GM12878 (cell line): ENCODE results near the gene PROX2. TPM values are rescaled to one million over a fixed set of nuclear protein-coding genes. Genes with fewer than 3 reads are reported as not detected.
A peak's percentile ranks its signal among the peaks of the same experiment; 100 is the strongest.

Experiments
- ATAC-seq: fragments of 200-7000 bp; cut with Tn5 transposase; 3 replicates; pipeline ENCODE4 v1.9.1; 2020; ENCODE audit warnings: mild to moderate bottlenecking, moderate library complexity
- BruUV-seq: library from RNA; stranded (reverse); fragments of 400-500 nt; replicated peaks from 2 replicates; lab custom pipeline; 2021; lab: Mats Ljungman, UMichigan
- CTCF ChIA-PET: fragments of 300-600 bp; sonication (Branson Sonifier 250); formaldehyde crosslinking; extraction: SDS; loops from one replicate; lab custom pipeline; 2021; ENCODE audit warnings: inconsistent platforms; lab: Yijun Ruan, JAX
- POLR2A ChIA-PET: fragments of 350-600 bp; formaldehyde crosslinking; extraction: SDS; loops from one replicate; lab custom pipeline; 2021; ENCODE audit warnings: inconsistent platforms; lab: Charles Lee
- RAD21 ChIA-PET: fragments of 300-600 bp; sonication (Branson Sonifier 250); formaldehyde crosslinking; loops from one replicate; lab custom pipeline; 2023; ENCODE audit warnings: antibody characterized with exemption; ENCODE audit not compliant: unreplicated experiment; lab: Charles Lee
- SMC1A ChIA-PET: fragments of 300-600 bp; sonication (Branson Sonifier 250); formaldehyde crosslinking; loops from one replicate; lab custom pipeline; 2023; ENCODE audit not compliant: unreplicated experiment, uncharacterized antibody; lab: Charles Lee
- DNase-seq: peaks from one replicate; pipeline ENCODE4 v3.0.0-alpha.2; 2011; ENCODE audit warnings: low read depth, low spot score
- FAIRE-seq: peaks from 3 replicates; lab custom pipeline; 2011; peaks lifted over from hg19 to GRCh38; lab: Jason Lieb, UNC
- H2AFZ ChIP-seq: 2 replicates; pipeline ENCODE4 v1.6.0; 2011; ENCODE audit warnings: low read depth, low read length, control low read depth; ENCODE audit not compliant: control insufficient read depth
- H3K27ac ChIP-seq: 2 replicates; pipeline ENCODE4 v1.5.1; 2011; ENCODE audit warnings: control low read depth; ENCODE audit not compliant: control insufficient read depth, insufficient read depth
- H3K27me3 ChIP-seq, 2 experiments: replicated peaks in 1 of 2; 2 replicates each; pipeline versions ENCODE4 v1.6.0 to v1.6.1; 2011; ENCODE audit warnings: low read length in 1 of 2; ENCODE audit not compliant: control insufficient read depth in 2 of 2, insufficient read depth in 2 of 2
- H3K36me3 ChIP-seq, 2 experiments: 2 replicates each; pipeline ENCODE4 v1.5.1; 2011; ENCODE audit warnings: low read length in 1 of 2; ENCODE audit not compliant: control insufficient read depth in 2 of 2, insufficient read depth in 2 of 2
- H3K4me1 ChIP-seq: 2 replicates; pipeline ENCODE4 v1.6.1; 2011; ENCODE audit warnings: mild to moderate bottlenecking, low read length, moderate library complexity, mixed read lengths; ENCODE audit not compliant: control insufficient read depth, insufficient read depth
- H3K4me2 ChIP-seq: 2 replicates; pipeline ENCODE4 v1.6.0; 2011; ENCODE audit warnings: control low read depth; ENCODE audit not compliant: control insufficient read depth, insufficient read depth
- H3K4me3 ChIP-seq: fragments of 200-600 bp; sonication (generic); 2 replicates; pipeline ENCODE4 v1.5.1; 2016
- H3K79me2 ChIP-seq: 2 replicates; pipeline ENCODE4 v1.6.0; 2011; ENCODE audit warnings: low read length; ENCODE audit not compliant: control insufficient read depth, insufficient read depth
- H3K9ac ChIP-seq: 2 replicates; pipeline ENCODE4 v1.8.0; 2011; ENCODE audit warnings: low read length, control low read depth, mixed read lengths; ENCODE audit not compliant: control insufficient read depth, insufficient read depth
- H3K9me3 ChIP-seq: replicated peaks from 3 replicates; pipeline ENCODE4 v1.5.1; 2011; ENCODE audit warnings: mild to moderate bottlenecking, low read length; ENCODE audit not compliant: control insufficient read depth, insufficient read depth
- H4K20me1 ChIP-seq: 2 replicates; pipeline ENCODE4 v1.6.0; 2011; ENCODE audit not compliant: control insufficient read depth, insufficient read depth
- BCL11A ChIP-seq: IDR thresholded peaks from 2 replicates; pipeline ENCODE4 v1.6.1; 2011; ENCODE audit warnings: low read depth, low read length
- IRF4 ChIP-seq: IDR thresholded peaks from 2 replicates; pipeline ENCODE4 v1.6.1; 2011; ENCODE audit warnings: low read depth, low read length
- POLR2AphosphoS5 ChIP-seq: IDR thresholded peaks from 2 replicates; pipeline ENCODE4 v1.6.1; 2011; ENCODE audit warnings: mild to moderate bottlenecking, low read length, inconsistent platforms
- SKIL ChIP-seq: fragments of 450-650 bp; IDR thresholded peaks from 2 replicates; pipeline ENCODE4 v1.6.1; 2017; ENCODE audit warnings: mild to moderate bottlenecking, low read depth, inconsistent platforms; ENCODE audit not compliant: poor library complexity, severe bottlenecking
- TARDBP ChIP-seq: IDR thresholded peaks from 2 replicates; pipeline ENCODE4 v1.6.1; 2016; ENCODE audit warnings: borderline replicate concordance
- ZBED1 ChIP-seq: IDR thresholded peaks from 2 replicates; pipeline ENCODE4 v1.6.1; 2016; ENCODE audit warnings: borderline replicate concordance
- ZZZ3 ChIP-seq: IDR thresholded peaks from 2 replicates; pipeline ENCODE4 v1.6.1; 2011; ENCODE audit warnings: low read depth; ENCODE audit not compliant: control insufficient read depth, insufficient read length
- in situ Hi-C: fragments of 300-500 bp; cut with MboI; formaldehyde crosslinking; loops from 9 replicates; pipeline ENCODE4 v1.14.3; 2018; ENCODE audit warnings: mixed read lengths
- intact Hi-C: fragments of 100-400 bp; cut with micrococcal nuclease; formaldehyde crosslinking; loops from one replicate; pipeline ENCODE4 v1.14.2; 2022; ENCODE audit not compliant: unreplicated experiment
- polyA plus RNA-seq, 11 experiments: library from polyadenylated mRNA; depleted of rRNA in 4 of 11; unstranded in 6 of 11; stranded (reverse) in 5 of 11; fragments of >200 nt; fragmentation: Nextera tagmentation in 4 of 11; fragmentation: Illumina TruSeq in 1 of 11; extraction: Ambion mirVana in 4 of 11; extraction: Trizol in 1 of 11; gene quantifications; 1 replicate in 1 of 11; 2 replicates in 10 of 11; pipeline versions ENCODE4 v1.2.1 to v1.2.3, GENCODE V29; 2011 to 2016; ENCODE audit warnings: inconsistent platforms in 2 of 11, missing spikeins in 2 of 11, low read depth in 1 of 11
- total RNA-seq, 4 experiments: library from RNA; depleted of rRNA in 3 of 4; stranded (reverse); fragments of >200 nt in 3 of 4; fragmentation: Illumina TruSeq in 1 of 4; extraction: Trizol in 1 of 4; gene quantifications; 2 replicates each; pipeline versions ENCODE4 v1.2.1 to v1.2.3, GENCODE V29; 2013 to 2021

PROX2 gene
- total and polyA plus RNA-seq, 10 of the 15 experiments (the other 5 are each of a cell fraction or from before 2014, with no cell fraction given) = 0.04 to 0.42 (median 0.19) TPM

DNA sequence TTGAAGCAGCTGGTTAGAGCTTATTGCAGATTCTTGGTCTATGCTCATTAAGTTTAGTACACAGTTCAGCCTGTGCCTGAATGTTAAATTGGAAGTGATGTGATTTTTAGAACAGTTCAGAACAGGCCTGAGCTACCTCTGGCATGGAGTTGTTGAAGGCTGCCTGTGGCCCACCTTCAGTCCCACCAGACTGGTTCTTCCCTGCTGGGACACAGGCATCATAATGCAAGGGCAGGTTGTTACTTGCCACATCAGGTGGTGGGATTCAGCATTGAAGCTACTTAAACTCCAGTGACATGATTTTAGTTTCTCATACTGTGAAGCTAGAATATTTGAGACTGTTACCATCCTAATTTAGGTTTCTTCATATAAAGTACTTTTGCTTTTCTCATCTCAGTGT, 49.4 kb downstream of the PROX2 start:
- CTCF ChIA-PET = interaction anchor here (0.9 to 1.5 kb wide), 4 partner anchors 9 to 79 kb away, joined by 3 to 7 read pairs (median 4); no protein-coding TSS in a partner anchor
- Histone ChIP-seq H3K4me2 (no peak overlapping the region), H3K27me3 (no peaks in the 10 kb centered on the region), H3K9ac (no peak overlapping the region), H3K4me1 (no peaks in the 10 kb centered on the region), H4K20me1 (no peaks in the 10 kb centered on the region), H3K4me3 (no peak overlapping the region), H3K9me3 (no peaks in the 10 kb centered on the region), H3K27ac (no peak overlapping the region), H3K79me2 (no peaks in the 10 kb centered on the region), H2AFZ (no peak overlapping the region), H3K36me3 (peaks cover 7 to 25% of the 10 kb centered on the region in 2 experiments)
- DNase-seq (no peak), ATAC-seq (no peak), FAIRE-seq (peak; percentile 35)
- RAD21 ChIA-PET = no interaction called here
- TF ChIP-seq IRF4 (no peak), POLR2AphosphoS5 (no peak), ZZZ3 (no peak), ZBED1 (no peak), BCL11A (no peak), TARDBP (no peak), SKIL (no peak)
- SMC1A ChIA-PET = interaction anchor here (0.5 to 1.4 kb wide), 2 partner anchors 9 to 12 kb away, joined by 3 to 6 read pairs; no protein-coding TSS in a partner anchor
- intact Hi-C loops (no loop called here), in situ Hi-C loops (no loop called here)
- POLR2A ChIA-PET = no interaction called here
- no TSS peak for BruUV-seq

Other genes with a start within 250 kb of the PROX2 start
Only the 7 nearest of the 10 such genes appear.
- 32.3 and 33.8 TPM in 2 replicates for gene AREL1, start 163.1 kb downstream of the PROX2 start, total RNA-seq (2014; rRNA removed)
- 20.1 and 22.5 TPM in 2 replicates for gene AREL1, start 163.1 kb downstream of the PROX2 start, total RNA-seq (2014; rRNA removed; fragmentation: Illumina TruSeq; extraction: Trizol)
- gene AREL1, start 163.1 kb downstream of the PROX2 start, total RNA-seq (2021) = 33.5 and 38.7 TPM in 2 replicates
- gene AREL1, start 163.1 kb downstream of the PROX2 start, polyA plus RNA-seq (2011; rRNA removed) = 29.3 and 40.4 TPM in 2 replicates
- gene AREL1, start 163.1 kb downstream of the PROX2 start, polyA plus RNA-seq (2014; fragmentation: Illumina TruSeq; extraction: Trizol) = 30.1 and 35.7 TPM in 2 replicates
- gene AREL1, start 163.1 kb downstream of the PROX2 start, polyA plus RNA-seq (2014; fragmentation: Nextera tagmentation; extraction: Ambion mirVana) = 1 to 10 TPM; 6.2 to 7.3 TPM
- 24.2 and 27.3 TPM in 2 replicates for gene AREL1, start 163.1 kb downstream of the PROX2 start, polyA plus RNA-seq (2014; rRNA removed)
- 10 to 100 TPM; 14.8 to 19.7 TPM for gene AREL1, start 163.1 kb downstream of the PROX2 start, polyA plus RNA-seq (2016; fragmentation: Nextera tagmentation; extraction: Ambion mirVana)
- gene FCF1, start 163.0 kb downstream of the PROX2 start, total RNA-seq (2014; rRNA removed) = 14.5 and 17.7 TPM in 2 replicates
- gene FCF1, start 163.0 kb downstream of the PROX2 start, total RNA-seq (2014; rRNA removed; fragmentation: Illumina TruSeq; extraction: Trizol) = 43.1 and 43.9 TPM in 2 replicates
- 37.1 and 39.8 TPM in 2 replicates for gene FCF1, start 163.0 kb downstream of the PROX2 start, total RNA-seq (2021)
- gene FCF1, start 163.0 kb downstream of the PROX2 start, polyA plus RNA-seq (2011; rRNA removed) = 55.5 and 78.4 TPM in 2 replicates
- 88.7 and 136 TPM in 2 replicates for gene FCF1, start 163.0 kb downstream of the PROX2 start, polyA plus RNA-seq (2014; fragmentation: Illumina TruSeq; extraction: Trizol)
- 1 to 10 TPM; 6.2 to 9.7 TPM for gene FCF1, start 163.0 kb downstream of the PROX2 start, polyA plus RNA-seq (2014; fragmentation: Nextera tagmentation; extraction: Ambion mirVana)
- 33.8 and 35.2 TPM in 2 replicates for gene FCF1, start 163.0 kb downstream of the PROX2 start, polyA plus RNA-seq (2014; rRNA removed)
- gene FCF1, start 163.0 kb downstream of the PROX2 start, polyA plus RNA-seq (2016; fragmentation: Nextera tagmentation; extraction: Ambion mirVana) = 10 to 100 TPM; 21.0 to 23.2 TPM
- gene YLPM1, start 112.8 kb downstream of the PROX2 start, total RNA-seq (2014; rRNA removed) = 18.8 and 22.2 TPM in 2 replicates
- 23.0 and 26.0 TPM in 2 replicates for gene YLPM1, start 112.8 kb downstream of the PROX2 start, total RNA-seq (2014; rRNA removed; fragmentation: Illumina TruSeq; extraction: Trizol)
- 45.1 and 47.0 TPM in 2 replicates for gene YLPM1, start 112.8 kb downstream of the PROX2 start, total RNA-seq (2021)
- 14.2 and 17.9 TPM in 2 replicates for gene YLPM1, start 112.8 kb downstream of the PROX2 start, polyA plus RNA-seq (2011; rRNA removed)
- 48.2 and 51.6 TPM in 2 replicates for gene YLPM1, start 112.8 kb downstream of the PROX2 start, polyA plus RNA-seq (2014; fragmentation: Illumina TruSeq; extraction: Trizol)
- gene YLPM1, start 112.8 kb downstream of the PROX2 start, polyA plus RNA-seq (2014; fragmentation: Nextera tagmentation; extraction: Ambion mirVana) = 10 to 100 TPM; 11.1 to 15.1 TPM
- gene YLPM1, start 112.8 kb downstream of the PROX2 start, polyA plus RNA-seq (2014; rRNA removed) = 16.2 and 17.9 TPM in 2 replicates
- 10 to 100 TPM; 17.7 to 18.4 TPM for gene YLPM1, start 112.8 kb downstream of the PROX2 start, polyA plus RNA-seq (2016; fragmentation: Nextera tagmentation; extraction: Ambion mirVana)
- 64.7 and 67.0 TPM in 2 replicates for gene DLST, start 5.8 kb upstream of the PROX2 start, total RNA-seq (2014; rRNA removed)
- gene DLST, start 5.8 kb upstream of the PROX2 start, total RNA-seq (2014; rRNA removed; fragmentation: Illumina TruSeq; extraction: Trizol) = 68.3 and 72.9 TPM in 2 replicates
- gene DLST, start 5.8 kb upstream of the PROX2 start, total RNA-seq (2021) = 118 and 126 TPM in 2 replicates
- 127 and 141 TPM in 2 replicates for gene DLST, start 5.8 kb upstream of the PROX2 start, polyA plus RNA-seq (2011; rRNA removed)
- gene DLST, start 5.8 kb upstream of the PROX2 start, polyA plus RNA-seq (2014; fragmentation: Illumina TruSeq; extraction: Trizol) = 116 and 119 TPM in 2 replicates
- gene DLST, start 5.8 kb upstream of the PROX2 start, polyA plus RNA-seq (2014; fragmentation: Nextera tagmentation; extraction: Ambion mirVana) = 10 to 100 TPM in 1 of 2 experiments, 1 to 10 TPM in 1; 2.9 to 12.2 TPM
- gene DLST, start 5.8 kb upstream of the PROX2 start, polyA plus RNA-seq (2014; rRNA removed) = 113 and 116 TPM in 2 replicates
- 10 to 100 TPM; 10.8 to 14.9 TPM for gene DLST, start 5.8 kb upstream of the PROX2 start, polyA plus RNA-seq (2016; fragmentation: Nextera tagmentation; extraction: Ambion mirVana)
- gene RPS6KL1, start 47.1 kb upstream of the PROX2 start, total RNA-seq (2014; rRNA removed) = 3.5 and 4.7 TPM in 2 replicates
- gene RPS6KL1, start 47.1 kb upstream of the PROX2 start, total RNA-seq (2014; rRNA removed; fragmentation: Illumina TruSeq; extraction: Trizol) = 1.9 and 2.1 TPM in 2 replicates
- 2.8 and 4.2 TPM in 2 replicates for gene RPS6KL1, start 47.1 kb upstream of the PROX2 start, total RNA-seq (2021)
- 0.04 and 0.14 TPM in 2 replicates for gene RPS6KL1, start 47.1 kb upstream of the PROX2 start, polyA plus RNA-seq (2011; rRNA removed)
- gene RPS6KL1, start 47.1 kb upstream of the PROX2 start, polyA plus RNA-seq (2014; fragmentation: Illumina TruSeq; extraction: Trizol) = 0.54 and 2.1 TPM in 2 replicates
- gene RPS6KL1, start 47.1 kb upstream of the PROX2 start, polyA plus RNA-seq (2014; fragmentation: Nextera tagmentation; extraction: Ambion mirVana) = under 1 TPM; 0.23 to 0.73 TPM
- gene RPS6KL1, start 47.1 kb upstream of the PROX2 start, polyA plus RNA-seq (2014; rRNA removed) = 3.4 and 4.2 TPM in 2 replicates
- gene RPS6KL1, start 47.1 kb upstream of the PROX2 start, polyA plus RNA-seq (2016; fragmentation: Nextera tagmentation; extraction: Ambion mirVana) = 1 to 10 TPM; 1.3 to 2.0 TPM
- 0.76 and 0.79 TPM in 2 replicates for gene PGF, start 79.5 kb upstream of the PROX2 start, total RNA-seq (2014; rRNA removed)
- gene PGF, start 79.5 kb upstream of the PROX2 start, total RNA-seq (2014; rRNA removed; fragmentation: Illumina TruSeq; extraction: Trizol) = 0.40 and 0.46 TPM in 2 replicates
- gene PGF, start 79.5 kb upstream of the PROX2 start, total RNA-seq (2021) = 1.0 and 1.1 TPM in 2 replicates
- gene PGF, start 79.5 kb upstream of the PROX2 start, polyA plus RNA-seq (2011; rRNA removed) = 2.4 and 5.5 TPM in 2 replicates
- gene PGF, start 79.5 kb upstream of the PROX2 start, polyA plus RNA-seq (2014; fragmentation: Illumina TruSeq; extraction: Trizol) = 0.27 and 0.32 TPM in 2 replicates
- under 1 TPM; 0.11 to 0.16 TPM for gene PGF, start 79.5 kb upstream of the PROX2 start, polyA plus RNA-seq (2014; fragmentation: Nextera tagmentation; extraction: Ambion mirVana)
- gene PGF, start 79.5 kb upstream of the PROX2 start, polyA plus RNA-seq (2014; rRNA removed) = 0.46 and 0.66 TPM in 2 replicates
- 1 to 10 TPM; 3.5 to 4.2 TPM for gene PGF, start 79.5 kb upstream of the PROX2 start, polyA plus RNA-seq (2016; fragmentation: Nextera tagmentation; extraction: Ambion mirVana)
- gene EIF2B2, start 126.8 kb upstream of the PROX2 start, total RNA-seq (2014; rRNA removed) = 54.4 and 68.7 TPM in 2 replicates
- 36.9 and 39.6 TPM in 2 replicates for gene EIF2B2, start 126.8 kb upstream of the PROX2 start, total RNA-seq (2014; rRNA removed; fragmentation: Illumina TruSeq; extraction: Trizol)
- gene EIF2B2, start 126.8 kb upstream of the PROX2 start, total RNA-seq (2021) = 52.5 and 58.6 TPM in 2 replicates
- gene EIF2B2, start 126.8 kb upstream of the PROX2 start, polyA plus RNA-seq (2011; rRNA removed) = 125 and 168 TPM in 2 replicates
- gene EIF2B2, start 126.8 kb upstream of the PROX2 start, polyA plus RNA-seq (2014; fragmentation: Illumina TruSeq; extraction: Trizol) = 72.5 and 78.8 TPM in 2 replicates
- 10 to 100 TPM; 17.4 to 32.3 TPM for gene EIF2B2, start 126.8 kb upstream of the PROX2 start, polyA plus RNA-seq (2014; fragmentation: Nextera tagmentation; extraction: Ambion mirVana)
- gene EIF2B2, start 126.8 kb upstream of the PROX2 start, polyA plus RNA-seq (2014; rRNA removed) = 72.2 and 91.4 TPM in 2 replicates
- 10 to 100 TPM; 85.8 to 94.4 TPM for gene EIF2B2, start 126.8 kb upstream of the PROX2 start, polyA plus RNA-seq (2016; fragmentation: Nextera tagmentation; extraction: Ambion mirVana)